Stimulated activated CD8-positive, alpha-beta memory T cell treated with anti-CD3 and anti-CD28 coated beads, Interleukin-4, amount 100 ng/mL, for 24 hours (primary cell): ENCODE measurements around the gene DEXI.
"Not testable (repeated sequence)": the region's sequence is repeated elsewhere in the genome, so short reads cannot be mapped to it uniquely, and the experiment has no call there.

Source experiments
- DNase-seq: peaks from one replicate; pipeline ENCODE4 v3.0.0-alpha.2; 2020; ENCODE audit warnings: low read depth

DEXI gene

GRCh38 chr16:10926867-10927266 lies 15.4 kb downstream of the DEXI start:
- no peak for DNase-seq

GRCh38 chr16:10926094-10926493 lies 16.2 kb downstream of the DEXI start:
- no peak for DNase-seq

GRCh38 chr16:10925285-10925684 lies 17.0 kb downstream of the DEXI start:
- not testable (repeated sequence) for DNase-seq

- DNase-seq: no peak
Observed at GRCh38 chr16:10923650-10924214, 18.5 kb downstream of the DEXI start.

GRCh38 chr16:10923146-10923649 lies 19.1 kb downstream of the DEXI start:
- no peak for DNase-seq

- no peak for DNase-seq
Observed at GRCh38 chr16:10922328-10923145, 19.7 kb downstream of the DEXI start.

- no peak for DNase-seq
Observed at GRCh38 chr16:10921536-10922327, 20.5 kb downstream of the DEXI start.

- DNase-seq: no peak
Observed at GRCh38 chr16:10920726-10921427, 21.4 kb downstream of the DEXI start.

- no peak for DNase-seq
Observed at GRCh38 chr16:10919003-10919351, 23.3 kb downstream of the DEXI start.

GRCh38 chr16:10918294-10919002 lies 23.8 kb downstream of the DEXI start:
- peak; percentile 77 for DNase-seq

GRCh38 chr16:10916534-10916933 lies 25.7 kb downstream of the DEXI start:
- no peak for DNase-seq

- no peak for DNase-seq
Observed at GRCh38 chr16:10911267-10911666, 31.0 kb downstream of the DEXI start.

GRCh38 chr16:10907757-10908045 lies 34.6 kb downstream of the DEXI start:
- no peak for DNase-seq

- DNase-seq: no peak
Observed at GRCh38 chr16:10906914-10907756, 35.1 kb downstream of the DEXI start.

- no peak for DNase-seq
Observed at GRCh38 chr16:10906482-10906881, 35.8 kb downstream of the DEXI start.

- no peak for DNase-seq
Observed at GRCh38 chr16:10902999-10903398, 39.3 kb downstream of the DEXI start.

- no peak for DNase-seq
Observed at GRCh38 chr16:10897134-10897533, 45.1 kb downstream of the DEXI start.

- DNase-seq: no peak
Observed at GRCh38 chr16:10896723-10897122, 45.5 kb downstream of the DEXI start.

- no peak for DNase-seq
Observed at GRCh38 chr16:10896165-10896564, 46.1 kb downstream of the DEXI start.

GRCh38 chr16:10895053-10895946 lies 47.0 kb downstream of the DEXI start:
- DNase-seq: no peak
